ENCODE data around the gene TNNI3K.

TNNI3K gene

DNA sequence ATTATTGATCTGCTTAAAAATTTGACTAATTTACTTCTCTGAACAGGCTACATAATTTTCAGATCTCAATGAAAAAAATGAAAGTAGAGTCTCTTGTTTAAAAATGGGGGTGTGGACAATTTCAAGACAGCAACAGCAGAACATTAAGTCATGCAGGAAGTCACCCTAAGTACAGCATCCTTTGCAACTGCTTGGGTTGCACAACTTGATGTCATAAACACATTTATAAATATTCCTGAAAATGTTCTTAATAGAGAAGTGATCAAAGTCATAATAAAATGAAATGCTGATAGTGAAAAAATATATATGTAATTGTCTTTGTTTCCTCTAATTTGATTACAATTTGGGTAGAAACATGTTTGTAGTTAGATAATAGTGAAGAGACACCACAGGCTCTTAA is 79.3 kb downstream of the TNNI3K start:
- FAIRE-seq: no peak

DNA sequence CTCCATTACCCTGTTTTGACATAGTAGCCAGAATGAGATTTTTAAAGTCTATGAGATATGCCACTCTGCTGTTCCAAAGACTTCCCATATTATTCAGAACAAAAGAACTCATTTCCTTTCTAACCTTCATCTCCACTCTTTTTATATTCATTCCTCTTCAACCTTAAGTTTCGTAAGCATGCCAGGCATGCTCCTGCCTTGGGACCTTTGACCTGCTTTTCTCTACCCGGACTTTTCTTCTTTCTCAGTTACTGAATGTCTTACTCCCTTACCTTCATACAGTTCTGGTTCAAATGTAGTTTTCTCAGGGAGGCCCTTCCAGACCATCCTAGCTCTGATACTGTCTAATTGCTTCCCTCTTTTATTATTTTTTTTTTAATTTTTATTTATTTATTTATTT is 81.1 kb downstream of the TNNI3K start:
- no peak for DNase-seq (ENCODE audit: low spot score)
- FAIRE-seq: no peak

More for the DNA sequence above, 79.3 kb downstream of the TNNI3K start:
- DNase-seq (ENCODE audit: low spot score): no peak

GRCh38 chr1:74317663-74318062 is 82.5 kb downstream of the TNNI3K start:
- DNase-seq (ENCODE audit: low spot score): no peak
- no peak for FAIRE-seq

DNA sequence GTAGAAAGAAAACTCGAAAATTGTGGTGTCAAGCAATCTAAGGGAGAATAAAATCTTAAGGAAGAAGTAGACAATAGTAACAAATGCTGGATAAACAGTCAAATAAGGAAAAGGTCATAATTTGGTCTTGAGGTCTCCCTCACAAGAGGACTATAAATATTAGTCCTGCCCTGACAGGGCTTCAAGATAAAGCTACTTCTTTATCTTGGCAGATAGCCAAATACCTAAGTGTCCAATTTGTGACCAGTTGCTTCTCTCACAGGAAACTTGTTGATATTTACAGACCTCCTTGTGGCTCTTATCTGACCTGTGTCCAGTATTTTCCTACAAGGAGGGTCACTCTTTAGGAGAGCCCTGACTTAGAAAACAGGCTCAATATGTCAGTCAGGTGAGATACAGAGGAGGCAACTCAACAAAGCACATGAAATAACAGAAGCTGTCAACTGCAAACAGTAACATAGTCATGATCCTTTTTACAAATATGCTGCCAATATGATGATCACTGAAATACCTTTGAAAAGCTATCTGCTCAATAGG is 88.8 kb downstream of the TNNI3K start:
- FAIRE-seq (no peak), DNase-seq (ENCODE audit: low spot score) (no peak)

GRCh38 chr1:74324684-74325448 is 89.7 kb downstream of the TNNI3K start:
- DNase-seq (ENCODE audit: low spot score) (no peak), FAIRE-seq (no peak)

DNA sequence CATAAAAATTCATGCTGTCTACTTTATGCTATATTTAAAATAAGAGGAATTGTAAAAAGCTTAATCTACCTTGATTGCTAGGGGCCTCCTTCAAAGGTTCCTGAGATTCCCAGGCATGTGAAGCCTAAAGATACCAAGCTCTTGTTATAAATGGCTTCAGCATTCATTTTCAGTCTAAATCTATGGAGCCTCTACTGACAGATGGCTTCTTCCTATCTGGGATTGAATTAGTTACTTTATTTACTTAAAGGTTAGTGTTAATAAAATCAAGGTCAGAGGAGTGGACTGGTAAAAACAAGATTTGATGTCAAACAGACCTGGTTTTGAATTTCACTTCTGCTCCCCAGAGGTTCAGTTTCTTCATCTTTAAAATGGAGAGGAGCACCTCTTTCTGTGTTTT is 93.7 kb downstream of the TNNI3K start:
- DNase-seq (ENCODE audit: low spot score) (no peak), FAIRE-seq (no peak)

DNA sequence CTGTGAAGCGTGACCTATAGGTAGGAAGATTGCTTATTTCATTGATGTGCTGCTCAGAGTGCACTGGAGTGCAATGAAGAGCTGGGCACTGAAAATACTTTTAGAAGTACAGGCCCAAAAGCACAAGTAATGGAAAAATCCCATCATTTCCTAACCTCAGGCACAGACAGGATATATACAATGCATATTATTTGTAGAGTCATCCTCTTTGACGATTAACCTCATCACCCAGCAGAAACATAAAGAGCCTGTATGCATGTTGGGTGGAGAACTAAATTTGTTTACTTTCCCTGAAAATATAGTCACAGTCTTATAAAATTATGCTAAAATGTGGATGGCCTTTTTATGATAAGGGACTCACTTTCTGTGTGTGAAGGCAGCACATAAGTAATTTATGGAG is 98.1 kb downstream of the TNNI3K start:
- no peak for FAIRE-seq
- DNase-seq (ENCODE audit: low spot score): no peak

DNA sequence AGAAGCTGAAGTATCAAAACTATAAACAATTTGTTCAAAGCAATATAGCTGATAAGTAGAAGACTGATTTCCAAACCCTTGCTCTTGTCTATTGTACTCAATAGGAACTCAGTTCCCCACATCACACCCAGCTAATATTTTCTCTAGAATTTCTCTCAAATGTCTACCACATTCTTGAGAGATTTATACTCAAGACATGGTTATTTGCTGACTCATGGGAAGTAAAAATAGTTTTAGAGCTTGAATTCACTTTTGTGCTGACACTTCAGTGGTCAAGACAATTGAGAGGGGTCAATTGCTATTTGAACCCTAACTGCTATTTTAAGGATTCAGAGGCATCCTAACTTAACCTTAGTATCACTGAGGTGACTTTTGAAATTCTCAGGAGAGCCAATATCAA is 99.0 kb downstream of the TNNI3K start:
- FAIRE-seq (no peak), DNase-seq (ENCODE audit: low spot score) (no peak)

GRCh38 chr1:74340656-74341055 is 105.5 kb downstream of the TNNI3K start:
- FAIRE-seq (no peak), DNase-seq (ENCODE audit: low spot score) (no peak)

DNA sequence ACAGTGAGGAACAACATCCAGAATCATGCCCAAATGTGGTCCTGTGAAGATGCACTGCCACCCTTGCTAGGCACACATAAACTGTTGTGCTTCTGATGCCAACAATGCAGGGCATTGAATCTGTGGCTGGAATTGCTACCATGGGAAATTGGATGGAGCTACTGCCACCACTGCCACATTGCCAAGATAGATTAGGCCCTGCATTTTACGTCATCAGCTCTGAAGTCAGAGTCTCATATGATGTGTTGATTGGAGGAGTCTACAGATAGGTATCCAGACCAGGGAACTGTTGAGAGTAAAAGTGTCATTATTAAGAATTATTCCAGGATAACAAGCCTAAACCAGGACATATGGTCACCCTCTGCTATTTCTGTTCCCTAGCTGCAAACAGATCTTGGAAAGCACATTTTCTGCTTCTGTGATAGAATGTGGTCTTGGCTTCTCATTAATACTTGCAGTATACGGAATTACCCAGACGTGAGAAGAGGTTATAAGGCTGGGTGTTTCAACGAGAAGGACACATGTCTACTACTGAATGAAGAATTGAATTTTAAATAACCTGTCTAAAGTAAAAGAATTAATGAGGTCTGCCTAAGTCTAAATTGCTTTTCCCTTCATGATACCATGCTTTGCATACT is 106.6 kb downstream of the TNNI3K start:
- FAIRE-seq (no peak), DNase-seq (ENCODE audit: low spot score) (no peak)

- no peak for FAIRE-seq
- DNase-seq (ENCODE audit: low spot score): no peak
Observed at GRCh38 chr1:74343216-74343615, 108.0 kb downstream of the TNNI3K start.

DNA sequence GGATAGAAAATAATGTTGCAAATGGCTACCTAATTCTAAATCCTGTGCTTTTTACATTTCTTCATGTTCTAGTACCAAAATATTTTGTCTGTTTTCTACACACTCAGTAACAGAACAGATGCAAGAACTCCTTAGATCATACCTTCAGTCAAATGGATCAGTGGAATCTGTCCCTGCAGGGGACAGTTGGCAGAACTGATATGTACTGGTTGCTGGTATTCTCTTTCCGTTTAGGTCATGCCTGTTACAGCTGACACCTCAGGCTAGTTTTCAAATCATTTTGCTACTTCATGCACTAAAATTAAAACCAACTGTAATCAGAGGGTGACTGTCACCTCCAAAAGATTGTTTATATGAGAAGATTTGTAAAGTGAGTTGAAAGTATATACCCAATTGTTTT is 109.2 kb downstream of the TNNI3K start:
- FAIRE-seq: no peak

DNA sequence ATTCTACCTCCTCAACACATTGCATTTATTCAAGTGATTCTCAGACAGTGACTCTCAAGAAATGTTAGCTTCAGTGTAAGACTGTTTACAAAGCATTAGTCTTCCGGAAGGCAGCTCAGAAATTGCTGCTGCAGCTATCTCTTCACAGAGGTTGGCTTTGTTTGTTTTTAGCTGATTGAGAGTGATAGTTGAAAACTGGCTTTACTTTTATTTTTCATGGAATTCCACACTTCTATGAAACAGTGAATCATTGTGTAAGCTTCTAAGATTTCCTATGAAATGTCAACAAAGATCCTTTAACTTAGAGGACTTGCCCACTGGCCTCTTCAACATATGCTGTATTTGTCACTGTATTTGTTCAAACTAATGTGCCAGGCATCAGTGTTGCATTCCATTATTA is 121.3 kb downstream of the TNNI3K start:
- FAIRE-seq (no peak), DNase-seq (ENCODE audit: low spot score) (no peak)

More for the DNA sequence above, 109.2 kb downstream of the TNNI3K start:
- no peak for DNase-seq (ENCODE audit: low spot score)

DNA sequence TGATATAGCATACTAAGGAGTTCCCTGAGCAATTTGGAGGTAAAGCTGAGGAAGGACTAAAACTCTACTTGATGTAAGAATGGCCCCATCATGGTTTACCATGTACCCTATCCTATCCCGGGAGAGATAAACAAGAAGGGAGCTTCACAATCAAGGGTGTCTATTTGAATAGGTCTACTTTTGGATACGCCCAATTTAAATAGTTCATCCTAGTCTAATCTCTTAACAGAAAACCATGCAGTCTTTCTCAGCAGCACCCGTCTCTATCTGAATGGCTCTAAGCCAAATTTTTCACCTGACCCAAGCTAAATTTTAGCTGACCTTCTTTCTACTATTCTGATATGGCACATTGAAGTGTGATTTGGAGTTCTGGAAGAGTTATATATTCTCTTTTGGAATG is 122.0 kb downstream of the TNNI3K start:
- DNase-seq (ENCODE audit: low spot score) (no peak), FAIRE-seq (no peak)

DNA sequence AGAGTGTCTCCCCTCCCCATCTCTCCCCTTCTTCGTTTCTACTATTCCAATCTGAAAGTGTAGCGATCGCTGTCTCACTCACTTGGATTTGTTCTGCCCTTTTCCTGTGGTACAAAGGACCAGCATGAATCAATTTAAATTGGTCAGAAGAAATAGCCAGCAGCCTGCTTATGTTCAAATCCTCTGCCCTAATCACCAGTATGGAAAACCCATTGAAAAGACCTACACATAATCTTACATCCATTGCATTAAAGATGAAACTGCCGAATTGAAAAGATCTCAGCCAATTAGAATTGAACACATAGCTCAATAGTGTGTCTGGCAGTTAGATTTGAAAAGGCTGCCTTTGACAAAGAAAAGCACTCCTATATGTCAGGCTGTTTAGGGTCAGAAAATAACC is 122.6 kb downstream of the TNNI3K start:
- DNase-seq (ENCODE audit: low spot score): no peak
- no peak for FAIRE-seq

GRCh38 chr1:74362691-74363090 is 127.5 kb downstream of the TNNI3K start:
- no peak for FAIRE-seq
- DNase-seq (ENCODE audit: low spot score): no peak

DNA sequence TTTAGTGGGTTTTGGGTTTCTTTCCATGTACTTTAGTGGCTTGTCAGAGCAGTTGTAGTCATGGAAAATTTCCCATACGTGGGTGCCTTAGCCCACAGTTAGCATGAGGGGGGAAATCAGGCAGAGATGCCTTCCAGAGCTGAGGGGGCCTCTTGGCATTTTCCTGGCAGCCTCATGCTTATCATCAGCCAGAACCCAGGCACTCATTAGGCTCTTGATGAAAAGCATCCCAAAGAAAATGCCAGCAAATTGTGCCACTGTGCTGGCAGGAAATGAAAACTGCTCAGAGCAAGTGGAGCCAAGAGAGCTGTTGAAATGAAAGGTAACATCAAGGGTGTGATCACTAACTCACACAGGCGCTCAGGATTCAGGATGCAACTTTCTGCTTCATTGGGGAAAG is 128.0 kb downstream of the TNNI3K start:
- DNase-seq (ENCODE audit: low spot score): no peak
- FAIRE-seq: no peak

- no peak for FAIRE-seq
Observed at GRCh38 chr1:74367175-74367813, 132.1 kb downstream of the TNNI3K start.

DNA sequence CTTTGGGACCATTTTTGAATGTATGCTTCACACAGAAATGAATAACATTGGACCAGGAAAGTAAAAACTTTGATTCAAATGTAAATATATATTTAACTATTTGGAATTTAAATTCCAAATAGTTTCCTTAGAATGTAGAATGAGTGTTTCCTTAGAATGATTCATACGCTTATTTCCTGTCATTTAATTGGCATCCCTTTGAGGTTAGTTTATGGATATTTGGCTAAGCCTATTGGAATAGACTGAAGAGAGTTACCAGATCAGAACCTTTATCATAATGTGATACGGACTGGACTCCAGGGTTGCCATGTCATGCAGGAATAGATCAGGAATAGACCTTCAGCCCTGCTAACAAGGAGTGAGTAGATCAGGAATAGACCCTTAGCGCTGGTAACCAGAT is 133.1 kb downstream of the TNNI3K start:
- no peak for DNase-seq (ENCODE audit: low spot score)

More at GRCh38 chr1:74367175-74367813, 132.1 kb downstream of the TNNI3K start:
- no peak for DNase-seq (ENCODE audit: low spot score)

DNA sequence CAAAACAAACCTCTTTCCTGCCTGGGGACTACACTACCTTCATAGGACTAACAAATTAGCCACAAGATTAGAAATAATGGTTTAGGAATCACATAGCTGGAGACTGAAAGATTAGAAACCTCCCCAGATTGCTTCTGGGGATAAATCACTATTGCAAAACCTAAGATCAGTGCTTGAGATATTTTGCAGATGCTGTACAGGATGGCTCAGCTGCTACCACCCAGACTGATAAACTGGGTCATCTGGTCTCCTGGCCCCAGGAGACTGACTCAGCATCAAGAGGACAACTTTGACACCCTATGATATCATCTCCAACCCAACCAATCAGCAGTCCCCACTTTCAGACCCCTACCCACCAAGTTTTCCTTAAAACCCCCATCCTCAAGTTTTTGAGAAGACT is 140.2 kb downstream of the TNNI3K start:
- FAIRE-seq: no peak
- no peak for DNase-seq (ENCODE audit: low spot score)

More for the DNA sequence above, 133.1 kb downstream of the TNNI3K start:
- no peak for FAIRE-seq

- FAIRE-seq (no peak), DNase-seq (ENCODE audit: low spot score) (no peak)
Observed at GRCh38 chr1:74380252-74380651, 145.1 kb downstream of the TNNI3K start.

DNA sequence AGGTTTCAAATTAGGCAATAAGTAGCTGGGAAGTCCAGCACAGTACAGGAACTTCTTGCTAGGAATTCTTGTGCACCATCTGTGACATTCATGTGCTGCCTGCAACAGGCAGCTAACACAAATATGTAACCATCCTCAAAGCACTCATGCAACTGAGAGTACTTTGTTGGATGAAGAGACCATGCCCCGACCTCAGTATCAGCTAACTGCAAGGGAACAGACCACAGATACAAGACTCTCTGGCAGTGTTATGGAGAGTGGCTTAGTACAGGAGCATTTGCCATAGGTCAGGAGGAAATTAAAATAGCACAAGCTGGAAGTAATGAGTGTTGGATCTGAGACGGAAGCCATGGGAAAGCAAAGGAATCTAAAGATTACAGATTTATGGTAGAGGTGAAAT is 153.7 kb downstream of the TNNI3K start:
- FAIRE-seq (no peak), DNase-seq (ENCODE audit: low spot score) (no peak)
